ENCODE measurements around the gene ZNF23.

GRCh38 chr16:71476457-71477124, 14.5 kb upstream of the ZNF23 start:
- TF ChIP-seq CTCF (IDR thresholded peaks at IDR 0.05; ENCODE audit: low read depth, low read length), result no peak
- no peak for TF ChIP-seq EZH2phosphoT487 (IDR thresholded peaks at IDR 0.05; ENCODE audit: low read depth)

All from OCI-LY3 (cell line).